ENCODE measurements around the gene RFFL.
"Not testable (repeated sequence)": the region's sequence is repeated elsewhere in the genome, so short reads cannot be mapped to it uniquely, and the experiment has no call there.

RFFL gene, protein sequence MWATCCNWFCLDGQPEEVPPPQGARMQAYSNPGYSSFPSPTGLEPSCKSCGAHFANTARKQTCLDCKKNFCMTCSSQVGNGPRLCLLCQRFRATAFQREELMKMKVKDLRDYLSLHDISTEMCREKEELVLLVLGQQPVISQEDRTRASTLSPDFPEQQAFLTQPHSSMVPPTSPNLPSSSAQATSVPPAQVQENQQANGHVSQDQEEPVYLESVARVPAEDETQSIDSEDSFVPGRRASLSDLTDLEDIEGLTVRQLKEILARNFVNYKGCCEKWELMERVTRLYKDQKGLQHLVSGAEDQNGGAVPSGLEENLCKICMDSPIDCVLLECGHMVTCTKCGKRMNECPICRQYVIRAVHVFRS

DNA sequence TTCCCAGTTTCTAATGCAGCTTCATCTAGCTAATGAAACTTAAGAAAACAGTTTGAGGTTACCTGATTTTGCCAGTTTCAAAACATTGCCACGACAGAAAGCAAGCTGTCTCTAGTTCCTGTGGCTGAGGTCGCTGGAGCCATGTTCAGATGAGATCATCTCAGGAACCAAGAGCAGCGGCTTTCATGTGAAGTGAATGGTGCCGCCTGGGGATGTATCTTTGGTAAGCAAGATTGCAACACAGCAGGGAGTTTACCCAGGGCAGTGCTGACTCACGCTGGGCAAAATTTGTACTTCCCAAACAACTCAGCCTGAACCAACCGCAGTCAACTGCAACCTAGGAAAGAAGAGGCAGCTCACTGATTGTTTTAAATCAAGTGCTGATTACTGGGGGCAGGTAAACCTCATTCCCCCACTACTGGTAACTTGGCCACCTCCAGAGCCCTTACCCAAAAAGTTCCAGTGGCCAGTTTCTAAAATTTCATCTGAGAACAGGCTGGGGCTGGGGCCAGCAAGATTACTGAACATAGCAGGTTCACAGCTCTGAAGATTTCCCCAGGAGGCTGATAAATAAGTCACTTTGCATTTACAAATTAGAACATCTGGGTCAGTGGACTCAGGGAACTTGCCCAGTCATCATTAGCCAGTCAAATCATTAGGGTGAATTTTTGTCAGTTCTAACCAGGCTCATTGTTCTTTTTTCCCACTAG lies at the start of gene RFFL:
Gene RFFL, minus strand, starts transcription at position 194 of the 710 bp plus-strand sequence. CDS start 37,154 bp downstream, outside the sequence.
- DNase-seq: peak; percentile 83 to 87

DNA sequence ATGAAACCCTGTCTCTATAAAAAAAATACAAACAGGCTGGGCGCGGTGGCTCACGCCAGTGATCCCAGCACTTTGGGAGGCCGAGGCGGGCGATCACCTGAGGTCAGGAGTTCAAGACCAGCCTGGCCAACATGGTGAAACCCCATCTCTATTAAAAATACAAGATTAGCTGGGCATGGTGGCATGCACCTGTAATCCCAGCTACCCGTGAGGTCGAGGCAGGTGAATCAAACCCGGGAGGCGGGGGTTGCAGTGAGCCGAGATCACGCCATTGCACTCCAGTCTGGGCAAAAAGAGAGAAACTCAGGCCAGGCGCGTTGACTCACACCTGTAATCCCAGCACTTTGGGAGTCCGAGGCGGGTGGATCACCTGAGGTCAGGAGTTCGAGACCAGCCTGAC lies 47.3 kb upstream of the RFFL start:
- not testable (repeated sequence) for DNase-seq

DNA sequence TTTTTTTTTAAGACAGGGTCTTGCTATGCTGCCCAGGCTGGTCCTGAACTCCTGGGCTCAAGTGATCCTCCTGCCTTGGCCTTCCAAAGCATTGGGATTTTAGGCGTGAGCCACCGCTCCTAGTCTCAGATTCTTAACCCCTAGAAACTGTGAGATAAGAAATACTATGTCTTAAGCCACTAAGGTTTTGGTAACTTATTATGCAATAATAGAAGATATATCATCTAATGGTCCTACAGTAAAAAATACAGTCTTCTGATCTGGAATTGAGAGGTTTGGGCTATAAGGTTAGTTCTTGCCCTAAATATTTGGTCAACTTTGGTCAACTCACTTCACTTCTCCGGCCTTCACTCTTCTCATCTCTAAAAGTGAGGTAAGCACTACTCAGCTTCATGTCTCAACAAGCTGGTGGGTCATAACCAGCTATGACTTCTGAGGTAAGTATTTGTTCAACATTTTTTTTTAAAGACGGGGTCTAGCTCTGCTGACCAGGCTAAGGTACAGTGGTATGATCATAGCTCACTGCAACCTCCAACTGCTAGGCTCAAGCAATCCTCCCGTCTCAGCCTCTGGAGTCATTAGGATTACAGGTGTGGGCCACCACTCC lies 41.4 kb upstream of the RFFL start:
- DNase-seq: no peak

DNA sequence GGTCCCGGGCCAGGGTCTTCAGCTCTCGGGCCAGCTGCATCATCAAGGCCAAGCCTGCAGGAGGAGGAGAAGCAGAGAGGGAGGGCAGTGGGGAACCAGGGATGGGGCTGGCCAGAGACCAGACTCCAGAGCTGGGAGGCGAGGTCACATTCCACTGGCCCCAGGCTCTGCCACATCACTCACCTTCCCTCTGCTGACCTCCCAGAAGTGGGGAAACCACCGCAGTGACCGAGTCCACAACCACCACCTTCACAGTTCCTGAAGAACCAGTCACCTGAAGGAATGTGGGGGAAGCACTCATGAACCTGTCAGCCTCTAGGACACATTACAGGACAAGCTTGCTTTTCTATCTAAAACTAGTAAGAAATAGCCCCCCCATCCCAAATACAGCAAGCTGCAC lies 39.8 kb upstream of the RFFL start:
- DNase-seq: no peak

DNA sequence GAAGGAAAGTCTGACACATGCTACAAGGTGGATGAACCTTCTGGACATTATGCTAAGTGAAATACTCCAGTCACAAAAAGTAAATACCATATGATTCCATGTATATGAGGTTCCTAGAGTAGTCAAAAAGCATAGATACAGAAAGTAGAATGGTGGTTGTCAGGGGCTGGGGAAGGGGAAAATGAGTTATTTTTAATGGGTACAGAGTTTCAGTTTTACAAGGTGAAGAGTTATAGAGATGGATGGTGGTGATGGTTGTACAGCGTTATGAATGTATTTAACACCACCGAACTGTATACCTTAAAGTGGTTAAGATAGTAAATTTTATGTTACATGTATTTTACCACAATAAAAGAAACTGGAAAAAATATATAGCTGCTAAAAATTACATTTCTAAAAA lies 38.2 kb upstream of the RFFL start:
- no peak for DNase-seq

DNA sequence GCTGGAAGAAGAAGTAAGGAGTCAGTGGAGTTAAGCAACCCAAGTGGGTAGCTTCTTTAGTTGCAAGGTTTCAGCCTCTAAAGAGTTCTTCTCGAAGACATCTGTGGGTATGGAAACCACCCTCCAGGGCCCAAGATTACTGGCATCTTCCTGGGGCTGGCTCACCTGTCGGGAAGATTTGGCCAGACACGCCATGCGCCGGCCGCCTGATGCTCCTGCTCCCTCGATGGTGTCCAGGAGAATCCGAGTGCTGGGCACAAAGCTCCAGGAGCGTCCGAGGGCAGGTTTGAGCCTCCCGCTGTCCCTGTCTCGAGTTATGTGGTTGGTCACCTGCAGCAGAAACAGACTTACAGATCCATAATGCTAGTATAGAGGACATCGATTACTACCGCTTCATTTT lies 37.5 kb upstream of the RFFL start:
- no peak for DNase-seq

DNA sequence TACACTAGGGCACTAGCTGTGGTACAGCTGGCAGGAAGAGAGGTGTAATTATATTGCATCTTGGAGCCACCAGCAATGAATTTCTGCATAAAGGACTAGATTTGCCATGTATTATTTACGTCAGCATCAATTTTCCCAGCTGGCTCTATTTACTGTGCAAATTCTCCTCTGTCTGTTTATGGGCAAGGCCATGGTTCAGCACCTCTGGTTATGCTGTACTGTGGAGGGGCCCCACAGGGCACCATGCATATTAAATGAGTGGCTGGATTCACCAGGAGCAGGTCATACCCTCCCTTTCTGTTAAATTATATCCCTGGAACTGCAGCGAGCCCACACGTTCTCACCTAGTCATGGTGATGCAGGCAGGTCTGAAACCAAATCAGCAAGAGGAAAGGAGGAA lies 36.4 kb upstream of the RFFL start:
- DNase-seq: no peak

DNA sequence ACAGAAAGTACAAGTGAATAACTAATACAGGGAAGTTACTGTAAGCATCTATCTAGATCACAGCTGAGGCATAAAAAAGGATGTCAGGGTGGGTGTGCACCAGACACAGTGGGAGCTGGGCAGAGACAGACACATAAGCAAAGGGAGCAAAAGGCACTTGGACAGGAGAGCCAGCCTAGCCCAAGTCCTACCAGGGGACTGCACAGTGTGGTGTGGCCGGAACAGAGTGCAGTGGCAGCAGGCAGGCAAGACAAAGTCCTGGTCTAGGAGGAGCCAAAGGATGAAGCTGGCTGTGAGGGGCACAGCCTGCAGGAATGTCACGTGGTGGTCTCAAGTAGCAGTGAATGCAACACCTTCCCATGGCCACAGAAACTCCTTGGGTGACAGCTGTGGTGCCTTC lies 34.3 kb upstream of the RFFL start:
- no peak for DNase-seq

DNA sequence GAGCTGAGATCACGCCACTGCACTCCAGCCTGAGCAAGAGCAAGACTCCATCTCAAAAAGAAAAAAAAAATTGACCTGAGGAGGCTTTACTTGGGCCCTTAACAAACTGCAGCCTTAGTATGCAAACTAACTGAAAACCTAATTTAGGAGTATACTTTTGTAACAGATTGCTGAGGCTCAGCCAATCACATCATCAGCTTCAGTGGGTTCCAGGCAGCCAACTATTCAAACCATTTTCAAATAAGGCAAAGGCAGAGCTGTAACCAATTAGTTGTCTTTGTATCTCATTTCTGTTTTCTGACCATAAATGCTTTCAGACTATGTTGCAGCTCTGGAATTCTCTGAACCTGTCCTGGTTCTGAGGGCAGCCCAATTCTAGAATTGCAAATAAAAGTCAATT lies 32.2 kb upstream of the RFFL start:
- DNase-seq: no peak

DNA sequence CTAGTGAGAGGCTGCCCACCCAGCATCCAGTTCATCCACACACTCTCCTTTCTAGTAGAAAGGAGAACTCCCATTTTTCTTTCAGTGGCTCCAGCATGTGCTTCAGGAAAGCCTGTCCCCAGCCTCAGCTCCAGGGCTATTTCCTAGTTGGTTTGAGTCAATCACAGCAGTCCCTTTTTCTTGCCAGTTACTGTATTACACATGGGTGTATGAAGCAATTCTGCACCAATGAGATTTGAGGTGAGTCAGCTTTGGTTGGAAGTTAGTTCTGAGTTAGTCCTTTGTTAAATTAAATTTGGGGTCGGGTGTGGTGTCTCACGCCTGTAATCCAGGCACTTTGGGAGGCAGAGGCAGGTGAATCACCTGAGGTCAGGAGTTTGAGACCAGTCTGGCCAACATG lies 31.4 kb upstream of the RFFL start:
- DNase-seq: no peak

DNA sequence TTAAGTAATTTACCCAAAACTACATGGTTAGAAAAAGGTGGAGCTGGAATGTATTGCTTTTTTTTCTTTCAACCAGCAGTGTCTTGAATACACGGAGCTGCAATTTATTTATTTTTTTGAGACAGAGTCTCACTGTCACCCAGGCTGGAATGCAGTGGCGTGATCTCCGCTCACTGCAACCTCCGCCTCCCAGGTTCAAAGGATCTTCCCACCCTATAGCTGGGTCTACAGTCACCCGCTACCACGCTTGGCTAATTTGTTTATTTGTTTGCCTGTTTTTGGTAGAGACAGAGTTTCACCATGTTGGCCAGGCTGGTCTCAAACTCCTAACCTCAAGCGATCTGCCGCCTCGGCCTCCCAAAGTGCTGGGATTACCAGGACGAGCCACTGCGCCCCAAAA lies 27.2 kb upstream of the RFFL start:
- not testable (repeated sequence) for DNase-seq

DNA sequence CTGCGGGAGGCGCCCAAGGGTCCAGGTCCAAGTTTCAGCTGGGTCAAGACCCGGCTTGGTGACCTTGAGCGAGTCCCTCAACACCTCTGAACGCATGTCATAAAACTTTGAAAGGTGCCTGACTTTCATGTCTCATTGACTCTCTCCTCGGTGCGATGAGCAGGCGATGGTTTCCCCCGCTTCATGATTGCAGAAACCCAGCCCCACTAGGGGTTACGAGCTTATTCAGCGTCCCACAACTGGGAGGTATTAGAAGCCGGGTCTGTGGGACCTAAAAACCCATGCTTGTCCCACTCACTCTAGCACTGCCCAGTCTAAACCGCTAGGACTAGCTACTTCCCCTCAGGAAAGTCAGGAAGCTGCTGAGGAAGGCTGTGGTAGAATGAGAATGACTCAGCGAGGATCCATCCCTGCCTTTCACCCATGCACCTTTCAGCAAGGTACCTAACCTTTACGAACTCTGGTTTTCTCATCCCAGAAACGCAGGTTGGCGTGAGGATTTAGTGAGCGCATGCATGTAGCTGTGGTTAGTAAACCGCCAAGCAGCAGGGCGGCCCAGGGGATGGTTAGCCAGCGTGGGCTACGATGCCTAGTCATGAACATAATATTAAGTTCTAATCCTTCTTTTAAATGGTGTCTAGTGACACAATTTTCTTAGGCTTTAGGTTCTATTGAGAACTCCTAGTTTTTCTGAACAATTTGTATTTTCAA lies 26.2 kb upstream of the RFFL start:
- DNase-seq: peak; percentile 56 to 58

DNA sequence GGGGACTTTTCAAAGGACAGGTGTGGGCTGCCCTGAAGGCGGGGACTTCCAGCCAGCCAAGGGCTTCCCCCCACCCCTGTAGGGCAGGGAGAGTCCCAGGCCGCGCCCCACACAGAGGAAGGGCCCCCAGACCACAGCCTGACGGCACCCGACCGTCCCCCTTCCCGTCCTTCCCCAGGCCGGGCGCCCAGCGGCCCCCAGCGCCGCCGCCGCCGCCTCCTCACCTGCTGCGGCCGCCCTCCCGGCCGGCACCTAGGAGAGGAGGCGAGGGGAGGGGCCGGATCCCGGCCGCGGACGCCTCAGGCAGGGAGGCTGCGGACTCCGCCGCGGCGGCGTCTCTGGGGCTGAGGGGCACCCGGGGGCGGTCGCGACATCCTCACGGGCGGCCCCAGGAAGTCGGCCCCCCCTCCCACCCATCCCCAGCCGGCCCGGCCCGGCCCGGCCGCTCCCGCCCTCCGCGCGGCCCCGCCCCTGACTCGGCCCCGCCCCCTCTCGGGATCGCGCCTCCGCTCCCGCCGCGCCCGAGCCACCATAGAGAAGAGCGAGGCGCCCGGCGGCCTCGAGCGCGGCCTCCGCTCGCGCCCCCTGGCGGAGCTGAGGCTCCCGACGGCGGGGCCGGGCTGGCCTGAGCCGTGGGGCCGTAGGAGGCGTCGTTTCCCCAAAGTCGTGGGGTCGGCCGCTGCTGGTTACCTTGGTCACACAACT lies 25.5 kb upstream of the RFFL start:
- DNase-seq: peak; percentile 89 to 92

DNA sequence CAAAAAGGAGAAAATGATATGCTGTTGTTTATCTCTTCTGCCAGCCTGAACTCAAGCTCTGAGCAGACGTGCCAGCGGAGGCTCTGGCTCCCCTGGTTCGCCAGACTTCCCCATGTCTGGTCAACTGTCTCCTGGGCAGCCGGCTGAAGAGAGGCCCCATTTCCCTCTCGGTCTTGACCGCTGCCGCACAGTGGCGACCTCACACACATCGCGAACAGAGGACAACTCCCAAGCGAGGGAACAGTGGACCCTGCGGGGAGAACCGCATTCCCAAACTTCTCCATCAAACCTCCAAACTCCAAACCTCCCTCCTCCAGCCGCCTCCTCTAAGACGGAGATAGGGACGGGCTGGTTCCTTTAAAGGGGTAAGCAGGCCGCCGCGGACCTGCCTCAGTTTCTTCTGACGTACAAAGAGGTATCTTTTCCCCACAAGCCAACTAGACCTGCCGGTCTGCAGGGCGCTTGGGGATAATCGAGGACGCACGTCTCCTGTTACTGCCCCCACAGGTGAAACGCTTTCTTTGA lies 24.9 kb upstream of the RFFL start:
- DNase-seq: no peak

DNA sequence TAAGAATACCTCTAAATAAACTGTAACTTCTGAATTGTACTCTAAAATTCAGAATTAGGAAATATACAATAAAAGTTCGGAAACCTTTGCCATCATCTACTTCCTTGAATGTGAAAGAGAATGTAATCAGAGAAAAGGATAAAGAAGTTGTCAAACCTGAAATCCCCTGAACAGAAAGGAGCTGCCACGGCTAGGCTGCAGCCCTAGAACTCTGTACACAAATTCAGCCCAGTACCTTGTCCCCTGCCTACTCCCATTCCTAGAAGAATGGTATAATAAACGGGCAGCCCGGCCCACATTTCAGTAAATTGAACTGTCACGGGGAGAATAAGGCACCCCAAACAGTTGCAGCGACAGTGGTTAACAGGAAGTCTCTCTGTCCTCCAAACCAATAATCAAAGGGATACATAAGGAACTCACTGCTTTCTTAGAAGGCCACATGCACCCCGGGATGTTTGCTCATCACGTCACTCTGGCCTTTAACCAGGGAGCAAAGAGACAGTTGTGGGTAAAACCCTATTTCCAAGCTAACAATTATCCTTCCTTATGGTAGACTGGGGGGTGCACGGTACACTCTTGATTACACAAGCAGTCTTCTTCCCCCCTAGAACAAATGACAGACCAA lies 24.3 kb upstream of the RFFL start:
- DNase-seq: peak; percentile 24 to 25

DNA sequence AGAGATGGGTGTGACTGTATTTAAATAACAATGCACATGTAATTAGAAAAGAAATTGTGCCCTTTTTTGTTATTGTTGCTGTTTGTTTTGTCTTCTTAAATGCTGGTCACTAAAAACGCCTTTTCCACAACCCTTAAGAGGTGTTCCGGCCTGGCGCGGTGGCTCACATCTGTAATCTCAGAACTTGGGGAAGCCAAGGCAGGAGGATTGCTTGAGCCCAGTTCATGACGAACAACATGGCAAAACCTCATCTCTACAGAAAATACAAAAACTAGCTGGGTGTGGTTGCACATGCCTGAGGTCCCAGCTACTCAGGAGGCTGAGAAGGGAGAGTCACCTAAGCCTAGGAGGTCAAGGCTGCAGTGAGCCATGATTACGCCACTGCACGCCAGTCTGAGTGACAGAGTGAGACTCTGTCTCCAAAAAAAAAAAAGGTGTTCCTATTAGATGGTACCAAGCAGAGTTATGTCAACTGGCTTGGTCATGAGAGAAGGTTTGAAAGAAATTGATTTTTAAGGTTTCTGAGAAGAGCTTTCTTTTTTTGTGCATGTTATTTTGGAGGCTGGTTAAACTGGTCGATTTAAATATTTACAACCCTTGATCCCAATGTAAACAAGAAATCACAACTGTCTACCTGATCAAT lies 23.5 kb upstream of the RFFL start:
- no peak for DNase-seq

DNA sequence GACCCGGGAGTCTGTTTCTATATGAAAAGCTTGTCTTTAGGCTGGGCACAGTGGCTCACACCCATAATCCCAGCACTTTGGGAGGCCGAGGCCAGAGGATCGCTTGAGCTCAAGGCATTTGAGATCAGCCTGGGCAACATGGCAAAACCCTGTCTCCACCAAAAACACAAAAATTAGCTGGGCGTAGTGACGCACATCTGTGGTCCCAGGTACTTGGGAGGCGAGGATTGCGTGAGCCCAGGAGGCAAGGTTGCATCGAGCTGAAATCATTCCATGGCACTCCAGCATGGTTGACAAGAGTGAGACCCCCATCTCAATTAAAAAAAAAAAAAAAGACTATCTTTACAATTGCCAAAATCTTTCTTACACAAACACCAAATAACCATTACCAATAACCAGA lies 22.7 kb upstream of the RFFL start:
- DNase-seq: no peak

DNA sequence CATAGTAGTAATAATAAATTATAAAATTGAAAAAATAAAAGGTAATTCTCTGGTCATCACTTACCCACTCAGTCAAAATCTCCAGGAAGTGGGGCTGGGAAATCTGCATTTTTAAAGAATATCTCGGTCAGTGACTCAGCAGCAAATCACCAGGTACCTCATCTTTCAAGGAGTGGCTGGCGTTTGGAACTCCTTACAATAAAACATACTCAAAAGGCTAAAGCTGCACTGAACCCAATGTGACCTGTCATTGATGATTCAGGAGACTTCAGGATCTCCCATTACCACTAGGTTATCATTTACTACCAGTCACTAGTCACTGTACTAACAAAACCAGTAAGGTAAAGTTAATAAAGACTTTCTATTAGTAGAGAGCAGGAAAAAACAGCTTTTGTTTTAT lies 21.5 kb upstream of the RFFL start:
- DNase-seq: no peak

DNA sequence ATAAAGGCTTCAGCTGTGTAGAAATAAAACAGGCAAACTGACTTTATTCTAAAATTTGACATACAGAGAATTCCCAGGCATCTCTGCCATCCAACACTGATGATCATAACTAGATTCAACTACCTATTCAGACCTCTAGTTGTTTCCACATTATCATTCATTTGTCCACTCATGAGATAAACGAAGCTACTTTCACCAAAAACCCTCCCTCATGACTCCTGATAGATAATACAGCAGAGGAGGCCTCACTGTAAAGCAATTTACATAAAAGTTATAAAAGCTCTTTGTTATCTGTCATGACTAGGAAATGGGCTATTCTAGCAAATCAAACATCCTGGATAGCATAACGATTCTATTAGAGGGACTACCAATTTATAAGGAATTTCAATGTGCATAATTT lies 19.6 kb upstream of the RFFL start:
- DNase-seq: no peak

DNA sequence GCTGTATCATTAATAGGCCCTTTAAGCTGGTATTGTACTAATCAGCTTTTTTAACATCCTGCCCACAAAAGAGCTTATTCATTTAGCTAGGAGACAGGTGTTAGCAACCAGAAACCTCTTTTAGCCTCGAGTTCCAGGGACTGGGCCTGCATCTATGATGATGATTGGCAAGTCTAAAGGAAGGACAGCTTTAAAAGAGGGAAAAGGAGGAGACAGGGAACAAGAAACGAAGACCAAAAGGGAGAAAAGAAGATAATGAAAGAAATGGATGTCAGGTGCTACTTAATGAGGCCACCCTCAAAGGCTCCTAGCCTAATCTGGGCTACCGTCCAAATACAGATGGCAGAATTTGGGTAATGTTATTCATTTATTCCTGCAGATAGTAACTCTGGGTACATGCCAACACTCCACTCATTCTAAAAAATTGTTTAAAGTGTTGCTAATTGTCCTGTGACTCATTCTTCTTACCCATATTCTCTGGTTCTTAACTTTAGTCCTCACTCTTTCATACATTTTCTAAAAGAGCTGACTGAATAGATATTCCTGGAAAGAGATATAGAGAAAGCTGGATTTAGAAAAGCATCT lies 18.7 kb upstream of the RFFL start:
- no peak for DNase-seq

DNA sequence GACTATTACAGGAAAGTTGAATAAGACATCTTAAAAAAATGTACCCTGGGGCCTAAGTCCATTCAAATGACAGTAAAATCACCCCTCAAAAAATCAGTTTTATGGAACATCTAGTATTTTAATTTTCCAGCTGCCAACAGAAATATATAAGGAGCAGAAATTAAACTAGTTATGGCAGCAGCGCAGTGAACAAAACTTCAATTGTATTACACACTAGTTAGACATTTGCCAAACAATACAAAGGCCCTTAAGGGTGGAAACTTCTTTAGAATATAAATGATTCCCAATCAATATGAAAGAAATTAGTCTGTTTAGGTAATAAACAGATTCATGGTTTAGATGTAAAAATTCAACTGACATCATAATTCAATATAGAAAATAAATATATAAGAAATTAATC lies 18.1 kb upstream of the RFFL start:
- DNase-seq: no peak

Data from stimulated activated CD4-positive, alpha-beta T cell treated with anti-CD3 and anti-CD28 coated beads, Interleukin-2, amount 100 ng/mL, for 24 hours (primary cell).